Activated naive CD4-positive, alpha-beta T cell treated with anti-CD3 and anti-CD28 coated beads, Interleukin-2, amount 50 U/mL, for 72 hours (primary cell): ENCODE data around the gene SHISAL2A. TPM values are rescaled to one million over a fixed set of nuclear protein-coding genes. Genes with fewer than 3 reads are reported as not detected.

Experiments used
- ATAC-seq, 2 donors: fragments of 150-1000 bp; cut with Tn5 transposase; 2 replicates each; pipeline ENCODE4 v1.10.0; 2021; ENCODE audit warnings: mild to moderate bottlenecking in 2 of 2, moderate library complexity in 2 of 2
- DNase-seq, 2 donors: peaks; one replicate each; pipeline ENCODE4 v3.0.0; 2021 to 2022; ENCODE audit warnings: low spot score in 2 of 2
- H3K27ac Mint-ChIP-seq, 2 donors: one replicate each; pipeline ENCODE4 v1.8.0; 2022; ENCODE audit warnings: mild to moderate bottlenecking in 2 of 2, mixed read lengths in 2 of 2
- H3K36me3 Mint-ChIP-seq, 2 donors: one replicate each; pipeline ENCODE4 v1.8.0; 2022; ENCODE audit warnings: mixed read lengths in 2 of 2
- H3K9me3 Mint-ChIP-seq, 2 donors: one replicate each; pipeline ENCODE4 v1.8.0; 2022; ENCODE audit warnings: mixed read lengths in 2 of 2
- total RNA-seq, 2 donors: library from RNA; stranded (reverse); gene quantifications; one replicate each; pipeline ENCODE4 v1.2.3, GENCODE V29; 2022

Gene SHISAL2A
- 10 to 100 TPM in 1 of 2 donors, 1 to 10 TPM in 1; 9.0 to 12.6 TPM for total RNA-seq

DNA sequence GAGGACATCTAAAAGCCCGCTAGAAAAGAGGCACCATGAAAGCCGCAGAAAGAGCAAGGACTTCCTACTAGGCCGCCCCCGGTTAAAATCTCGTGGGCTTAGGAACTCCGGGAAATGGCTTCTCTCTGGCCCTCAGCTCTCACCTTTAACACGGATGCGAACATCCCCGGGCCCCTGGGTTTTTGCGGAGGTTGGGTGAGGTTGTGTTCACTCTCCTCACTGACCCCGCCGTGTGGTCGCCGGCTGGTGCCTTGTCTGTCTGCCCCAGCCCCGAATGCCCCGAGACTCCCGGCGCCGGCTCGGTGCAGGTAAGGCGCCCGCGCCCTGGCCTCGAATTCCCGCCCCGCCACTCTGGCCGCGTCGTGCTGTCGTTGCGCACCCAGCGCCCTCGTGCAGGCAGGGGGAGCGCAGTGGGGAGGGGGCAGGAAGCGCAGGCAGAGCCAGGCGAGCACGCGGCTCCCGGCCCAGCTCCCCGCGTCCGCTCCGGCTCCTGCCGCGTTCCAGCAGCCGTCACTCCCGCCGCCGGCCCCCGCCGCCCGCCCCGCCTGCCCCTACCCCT is at the start of gene SHISAL2A:
Gene SHISAL2A (plus strand): TSS at position 437 of the 559 bp plus-strand sequence. CDS start 326 bp downstream, outside the sequence.
- Mint-ChIP-seq H3K9me3 (peaks cover 0 to 4% of the 10 kb centered on the region in 2 donors), H3K27ac (peak within 1 kb of the TSS; percentile 89 to 96), H3K36me3 (peaks cover 7 to 19% of the 10 kb centered on the region in 2 donors)
- ATAC-seq (peak; percentile 10 to 48), DNase-seq (peak; percentile 60 to 71)

DNA sequence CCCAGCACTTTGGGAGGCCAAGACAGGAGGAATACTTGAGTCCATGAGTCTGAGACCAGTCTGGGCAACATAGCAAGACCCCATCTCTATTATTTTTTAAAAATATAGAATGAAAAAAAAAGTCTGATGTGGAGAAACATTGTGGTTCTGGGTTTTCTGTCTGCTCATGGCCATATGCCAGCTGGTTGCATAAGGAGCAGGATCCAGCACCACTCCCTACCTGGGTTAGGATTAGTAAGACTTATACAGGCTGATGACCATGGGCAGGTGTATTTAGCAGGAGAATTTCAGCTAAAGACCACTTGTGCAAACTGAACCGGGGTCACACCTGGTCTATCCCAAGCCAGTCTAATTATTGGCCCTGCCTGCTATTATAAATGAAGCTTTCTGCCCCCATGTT is 47.5 kb upstream of the SHISAL2A start:
- no peaks in the 10 kb centered on the region for H3K36me3 Mint-ChIP-seq

DNA sequence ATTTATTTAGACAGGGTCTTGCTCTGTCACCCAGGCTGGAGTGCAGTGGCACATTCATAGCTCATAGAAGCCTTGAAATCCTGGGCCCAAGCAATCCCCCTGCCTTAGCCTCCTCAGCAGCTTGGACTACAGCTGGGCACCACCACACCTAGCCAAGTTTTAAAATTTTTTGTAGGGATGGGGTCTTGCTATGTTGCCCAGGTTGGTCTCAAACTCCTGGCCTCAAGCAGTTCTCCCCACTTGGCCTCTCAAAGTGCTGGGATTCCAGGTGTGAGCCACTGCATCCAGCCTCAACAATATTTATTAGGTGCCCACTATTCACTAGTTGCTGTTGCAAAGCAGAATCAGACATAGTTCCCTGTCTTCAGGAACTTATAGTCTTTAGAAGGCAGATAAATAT is 44.9 kb upstream of the SHISAL2A start:
- no peaks in the 10 kb centered on the region for H3K36me3 Mint-ChIP-seq
- DNase-seq, result no peak
- H3K9me3 Mint-ChIP-seq, result no peaks in the 10 kb centered on the region
- H3K27ac Mint-ChIP-seq, result no peak overlapping the region
- no peak for ATAC-seq

More for the DNA sequence above, 47.5 kb upstream of the SHISAL2A start:
- DNase-seq, result no peak
- Mint-ChIP-seq H3K9me3 (no peaks in the 10 kb centered on the region), H3K27ac (no peak overlapping the region)
- no peak for ATAC-seq

DNA sequence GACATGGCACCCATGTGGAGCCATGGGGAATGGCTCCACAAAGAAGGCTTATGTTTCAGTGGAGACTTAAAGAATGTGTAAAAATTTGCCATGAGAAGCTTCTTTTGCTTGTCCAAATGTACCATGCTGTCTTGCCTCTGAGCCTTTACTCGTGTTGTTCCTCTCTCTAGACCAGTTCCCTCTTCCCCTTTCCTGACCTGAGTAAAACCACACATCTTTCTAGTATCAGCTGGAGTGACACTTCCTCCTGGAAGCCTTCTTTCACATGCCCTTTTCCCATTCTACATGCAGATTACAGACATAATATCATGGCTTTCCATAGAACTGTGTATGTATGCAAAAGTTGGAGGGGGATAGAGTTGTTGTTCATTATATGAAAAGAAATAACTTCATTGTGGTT is 44.4 kb upstream of the SHISAL2A start:
- Mint-ChIP-seq H3K27ac (no peak overlapping the region), H3K9me3 (no peaks in the 10 kb centered on the region), H3K36me3 (no peaks in the 10 kb centered on the region)
- DNase-seq, result no peak
- no peak for ATAC-seq

DNA sequence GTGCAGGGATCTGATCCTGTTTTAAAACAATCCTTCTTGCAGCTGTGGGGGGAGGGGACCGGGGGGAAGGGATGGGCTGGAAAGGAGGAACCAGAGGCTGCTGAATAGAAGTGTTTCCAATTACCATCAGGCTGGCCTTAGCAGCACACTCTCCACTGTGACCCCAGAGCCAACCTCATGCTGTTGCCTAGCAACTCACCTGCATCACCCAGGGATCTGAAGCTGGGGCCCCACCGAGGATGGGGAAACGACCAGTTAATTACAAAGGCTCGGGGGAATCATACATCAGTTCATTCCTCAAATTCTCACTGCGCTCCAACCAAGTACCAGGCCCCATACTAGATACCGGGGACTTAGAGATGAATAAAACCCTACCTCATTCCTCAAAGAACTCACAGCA is 42.7 kb upstream of the SHISAL2A start:
- DNase-seq, result no peak
- H3K36me3 Mint-ChIP-seq, result no peaks in the 10 kb centered on the region
- H3K9me3 Mint-ChIP-seq, result no peaks in the 10 kb centered on the region
- ATAC-seq, result no peak
- H3K27ac Mint-ChIP-seq, result no peak overlapping the region

- no peaks in the 10 kb centered on the region for H3K9me3 Mint-ChIP-seq
- no peak for DNase-seq
- H3K27ac Mint-ChIP-seq, result no peak overlapping the region
- H3K36me3 Mint-ChIP-seq, result no peaks in the 10 kb centered on the region
- ATAC-seq, result no peak
Measured at GRCh38 chr1:52592637-52593323, 40.2 kb upstream of the SHISAL2A start.

DNA sequence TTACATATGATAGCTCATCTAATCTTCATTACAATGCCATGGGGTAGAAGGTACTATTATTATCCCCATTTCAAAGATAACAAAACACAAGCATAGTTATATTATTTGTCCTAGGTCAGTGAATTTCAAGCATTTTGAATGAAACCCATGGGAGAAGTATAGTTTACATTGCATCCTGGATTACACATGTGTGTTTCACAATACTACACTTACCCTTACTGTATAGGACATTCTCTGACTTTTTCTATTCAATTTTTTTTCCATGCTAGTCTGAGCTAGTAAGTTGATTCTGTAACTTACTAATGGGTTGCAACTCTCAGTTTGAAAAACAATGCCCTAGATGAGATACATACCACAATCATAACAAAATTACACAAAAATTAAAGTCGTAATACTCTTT is 39.5 kb upstream of the SHISAL2A start:
- no peak for ATAC-seq
- no peak for DNase-seq
- no peaks in the 10 kb centered on the region for H3K9me3 Mint-ChIP-seq
- H3K36me3 Mint-ChIP-seq, result no peaks in the 10 kb centered on the region
- no peak overlapping the region for H3K27ac Mint-ChIP-seq

DNA sequence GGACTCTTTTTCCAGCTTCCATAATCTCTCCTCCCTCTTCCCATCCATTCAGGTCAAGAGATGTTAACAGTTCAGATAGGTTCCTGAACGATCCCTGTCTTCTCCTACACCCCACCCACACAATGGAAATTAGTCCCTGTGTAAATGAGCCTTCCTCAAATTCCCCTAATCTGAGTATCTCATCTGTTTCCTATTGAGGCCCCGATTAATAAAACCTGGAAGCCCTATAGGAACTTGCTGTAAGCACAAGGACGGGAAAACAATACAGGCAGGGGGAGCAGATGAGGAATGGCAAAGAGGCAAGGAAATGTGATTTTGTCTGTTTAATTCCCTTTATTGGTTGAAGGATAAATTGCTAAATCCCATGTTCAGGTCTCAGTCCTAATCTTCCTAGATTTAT is 37.9 kb upstream of the SHISAL2A start:
- ATAC-seq, result no peak
- H3K9me3 Mint-ChIP-seq, result no peaks in the 10 kb centered on the region
- no peak for DNase-seq

DNA sequence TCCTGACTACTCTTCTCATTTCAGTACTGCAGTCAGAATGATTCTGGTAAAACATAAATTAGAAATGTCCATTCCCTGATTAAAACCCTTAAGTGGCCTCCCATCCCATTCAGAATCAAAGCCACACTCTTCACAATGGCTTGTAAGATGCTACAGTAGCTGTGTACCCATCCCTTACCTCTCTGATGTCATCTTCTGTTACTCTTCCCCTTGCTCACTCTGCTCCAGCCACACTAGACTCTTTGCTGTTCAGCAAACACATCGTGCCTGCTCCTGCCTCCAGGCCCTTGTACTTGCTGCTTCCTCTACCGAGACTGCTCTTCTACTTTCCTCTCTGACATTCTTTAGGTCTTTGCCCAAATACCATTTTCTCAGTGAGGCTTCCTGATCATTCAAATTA is 35.1 kb upstream of the SHISAL2A start:
- ATAC-seq, result no peak
- Mint-ChIP-seq H3K36me3 (peaks cover 0 to 10% of the 10 kb centered on the region in 2 donors), H3K27ac (peak overlapping the region in 1 of 2 donors; percentile 1)

More for the DNA sequence above, 37.9 kb upstream of the SHISAL2A start:
- no peaks in the 10 kb centered on the region for H3K36me3 Mint-ChIP-seq
- no peak overlapping the region for H3K27ac Mint-ChIP-seq

GRCh38 chr1:52598729-52599128 is 34.2 kb upstream of the SHISAL2A start:
- DNase-seq, result no peak
- Mint-ChIP-seq H3K27ac (no peak overlapping the region), H3K9me3 (no peaks in the 10 kb centered on the region), H3K36me3 (peaks cover 0 to 19% of the 10 kb centered on the region in 2 donors)
- no peak for ATAC-seq

More for the DNA sequence above, 35.1 kb upstream of the SHISAL2A start:
- no peak for DNase-seq
- no peaks in the 10 kb centered on the region for H3K9me3 Mint-ChIP-seq

DNA sequence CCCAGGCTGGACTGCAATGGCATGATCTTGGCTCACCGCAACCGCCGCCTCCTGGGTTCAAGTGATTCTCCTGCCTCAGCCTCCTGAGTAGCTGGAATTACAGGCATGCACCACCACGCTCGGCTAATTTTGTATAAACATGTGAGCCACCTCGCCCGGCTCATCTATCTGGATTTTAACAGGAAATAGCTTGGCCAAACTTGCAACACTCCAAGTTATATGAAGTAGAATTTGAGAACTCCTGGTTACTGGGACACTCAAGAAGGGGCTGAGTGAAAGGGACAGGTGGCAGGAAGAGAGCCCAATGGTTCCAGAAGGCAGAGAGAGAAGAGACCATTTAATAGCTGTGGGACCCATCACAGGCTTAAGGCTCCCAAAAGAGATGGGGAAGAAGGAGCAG is 33.7 kb upstream of the SHISAL2A start:
- Mint-ChIP-seq H3K36me3 (peaks cover 0 to 20% of the 10 kb centered on the region in 2 donors), H3K9me3 (no peaks in the 10 kb centered on the region), H3K27ac (no peak overlapping the region)
- ATAC-seq (no peak), DNase-seq (no peak)

GRCh38 chr1:52600533-52601179 is 32.3 kb upstream of the SHISAL2A start:
- Mint-ChIP-seq H3K36me3 (peaks cover 0 to 20% of the 10 kb centered on the region in 2 donors), H3K9me3 (no peaks in the 10 kb centered on the region), H3K27ac (peak overlapping the region in 1 of 2 donors; percentile 88)
- ATAC-seq (no peak), DNase-seq (no peak)

- peak overlapping the region; percentile 88 to 96 for H3K27ac Mint-ChIP-seq
- H3K36me3 Mint-ChIP-seq, result peaks cover 1 to 20% of the 10 kb centered on the region in 2 donors
- H3K9me3 Mint-ChIP-seq, result no peaks in the 10 kb centered on the region
- DNase-seq (no peak), ATAC-seq (no peak)
Measured at GRCh38 chr1:52601519-52601918, 31.4 kb upstream of the SHISAL2A start.

GRCh38 chr1:52601991-52602855 is 30.7 kb upstream of the SHISAL2A start, which contains the start of gene GPX7:
GPX7 (plus strand) TSS chr1:52602371; CDS start chr1:52602410, 39 bp downstream.
- H3K9me3 Mint-ChIP-seq, result no peaks in the 10 kb centered on the region
- DNase-seq (peak; percentile 63 to 74), ATAC-seq (peak; percentile 78 to 80)
- peaks cover 8 to 25% of the 10 kb centered on the region in 2 donors for H3K36me3 Mint-ChIP-seq
- H3K27ac Mint-ChIP-seq, result peak within 1 kb of the TSS; percentile 88 to 96

GRCh38 chr1:52602856-52603600 is 29.9 kb upstream of the SHISAL2A start:
- peak overlapping the region; percentile 88 to 94 for H3K27ac Mint-ChIP-seq
- DNase-seq, result peak in 1 of 2 donors; percentile 33
- peaks cover 16 to 25% of the 10 kb centered on the region in 2 donors for H3K36me3 Mint-ChIP-seq
- no peaks in the 10 kb centered on the region for H3K9me3 Mint-ChIP-seq
- ATAC-seq, result peak; percentile 24 to 34

DNA sequence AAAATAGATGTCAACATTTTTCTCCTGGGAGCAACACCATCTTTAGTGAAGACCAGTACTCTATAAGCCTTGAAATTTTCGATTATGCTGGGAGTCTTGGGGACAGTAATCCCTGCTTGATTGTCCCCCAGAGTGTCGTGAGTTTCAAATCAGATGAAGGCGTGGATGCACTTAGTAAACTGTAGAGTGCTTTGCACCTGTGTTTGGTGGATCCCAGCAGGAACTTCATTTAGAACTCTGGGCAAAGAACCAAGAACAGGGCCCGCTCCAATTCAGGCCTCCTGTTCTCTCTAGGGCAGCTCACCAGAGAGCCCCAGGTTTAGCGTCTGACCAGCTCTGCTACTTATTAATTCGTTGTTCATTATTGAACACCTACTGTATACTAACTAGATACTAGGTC is 29.3 kb upstream of the SHISAL2A start:
- no peak for ATAC-seq
- H3K27ac Mint-ChIP-seq, result peak overlapping the region; percentile 88 to 94
- H3K36me3 Mint-ChIP-seq, result peaks cover 16 to 25% of the 10 kb centered on the region in 2 donors

More for the DNA sequence above, 29.3 kb upstream of the SHISAL2A start:
- H3K9me3 Mint-ChIP-seq, result no peaks in the 10 kb centered on the region
- no peak for DNase-seq
